ENCODE results near the gene CHTF18.

Gene CHTF18

GRCh38 chr16:760545-761343 lies 27.7 kb upstream of the CHTF18 start, which contains the start of gene MSLN:
MSLN (plus strand) TSS chr16:760734; CDS start chr16:762681, 1,947 bp downstream.
- DNase-seq (ENCODE audit: low read depth) = no peak

- no peak for DNase-seq (ENCODE audit: low read depth)
These were observed 26.6 kb upstream of the CHTF18 start for GRCh38 chr16:761625-762513.

GRCh38 chr16:762595-763268 lies 25.7 kb upstream of the CHTF18 start:
- no peak for DNase-seq (ENCODE audit: low read depth)

DNA sequence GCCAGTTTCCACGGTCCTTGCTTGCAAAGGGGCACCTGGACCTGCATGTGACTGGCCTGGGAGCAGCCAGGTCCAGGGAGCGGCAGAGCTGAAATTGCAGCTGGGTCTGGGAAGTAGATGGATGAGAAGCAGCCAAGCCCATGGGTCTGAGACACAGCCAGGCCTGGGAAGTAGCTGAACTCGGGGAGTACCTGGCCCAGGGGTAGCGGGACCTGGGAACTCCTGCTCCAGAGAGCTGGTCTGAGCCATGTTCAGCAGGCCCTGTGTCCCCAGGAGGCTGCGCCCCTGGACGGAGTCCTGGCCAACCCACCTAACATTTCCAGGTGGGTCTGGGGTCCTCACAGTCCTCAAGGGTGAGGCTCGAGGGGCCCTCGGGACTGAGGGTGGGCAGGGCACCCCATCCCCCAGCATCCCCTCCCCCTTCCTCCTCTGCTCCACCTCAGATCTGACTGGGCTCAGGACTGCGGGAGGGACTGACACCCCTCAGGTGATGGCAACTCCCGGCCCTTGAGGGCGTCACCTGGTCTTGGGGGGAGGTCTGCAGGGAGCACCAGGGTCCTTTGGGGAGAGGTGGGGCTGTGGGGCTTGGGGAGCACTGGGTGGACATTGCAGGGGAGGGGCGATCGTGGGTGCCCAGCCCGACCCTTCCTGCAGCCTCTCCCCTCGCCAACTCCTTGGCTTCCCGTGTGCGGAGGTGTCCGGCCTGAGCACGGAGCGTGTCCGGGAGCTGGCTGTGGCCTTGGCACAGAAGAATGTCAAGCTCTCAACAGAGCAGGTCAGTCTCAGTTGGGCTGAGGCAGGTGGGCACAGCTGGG lies 24.8 kb upstream of the CHTF18 start:
- DNase-seq (ENCODE audit: low read depth) = no peak

- no peak for DNase-seq (ENCODE audit: low read depth)
These were observed 24.2 kb upstream of the CHTF18 start for GRCh38 chr16:764184-764750.

DNA sequence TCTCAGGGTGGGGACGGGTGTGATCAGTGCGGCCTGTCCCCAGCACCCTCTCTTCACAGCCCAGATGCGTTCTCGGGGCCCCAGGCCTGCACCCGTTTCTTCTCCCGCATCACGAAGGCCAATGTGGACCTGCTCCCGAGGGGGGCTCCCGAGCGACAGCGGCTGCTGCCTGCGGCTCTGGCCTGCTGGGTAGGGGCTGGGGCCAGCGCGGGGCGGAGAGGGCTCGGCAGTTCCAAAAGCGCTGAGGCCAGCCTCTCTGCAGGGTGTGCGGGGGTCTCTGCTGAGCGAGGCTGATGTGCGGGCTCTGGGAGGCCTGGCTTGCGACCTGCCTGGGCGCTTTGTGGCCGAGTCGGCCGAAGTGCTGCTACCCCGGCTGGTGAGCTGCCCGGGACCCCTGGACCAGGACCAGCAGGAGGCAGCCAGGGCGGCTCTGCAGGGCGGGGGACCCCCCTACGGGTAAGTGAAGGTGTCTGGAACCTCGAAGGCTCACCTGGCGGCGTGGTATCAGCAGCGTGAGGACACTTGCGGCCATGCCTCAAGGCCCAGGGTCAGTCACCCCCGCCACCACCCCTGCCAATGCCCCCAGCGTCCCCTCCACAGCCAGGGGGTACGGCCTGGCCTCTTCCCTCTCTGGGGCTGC lies 23.5 kb upstream of the CHTF18 start:
- DNase-seq (ENCODE audit: low read depth) = no peak

- no peak for DNase-seq (ENCODE audit: low read depth)
These were observed 22.9 kb upstream of the CHTF18 start for GRCh38 chr16:765488-765865.

DNA sequence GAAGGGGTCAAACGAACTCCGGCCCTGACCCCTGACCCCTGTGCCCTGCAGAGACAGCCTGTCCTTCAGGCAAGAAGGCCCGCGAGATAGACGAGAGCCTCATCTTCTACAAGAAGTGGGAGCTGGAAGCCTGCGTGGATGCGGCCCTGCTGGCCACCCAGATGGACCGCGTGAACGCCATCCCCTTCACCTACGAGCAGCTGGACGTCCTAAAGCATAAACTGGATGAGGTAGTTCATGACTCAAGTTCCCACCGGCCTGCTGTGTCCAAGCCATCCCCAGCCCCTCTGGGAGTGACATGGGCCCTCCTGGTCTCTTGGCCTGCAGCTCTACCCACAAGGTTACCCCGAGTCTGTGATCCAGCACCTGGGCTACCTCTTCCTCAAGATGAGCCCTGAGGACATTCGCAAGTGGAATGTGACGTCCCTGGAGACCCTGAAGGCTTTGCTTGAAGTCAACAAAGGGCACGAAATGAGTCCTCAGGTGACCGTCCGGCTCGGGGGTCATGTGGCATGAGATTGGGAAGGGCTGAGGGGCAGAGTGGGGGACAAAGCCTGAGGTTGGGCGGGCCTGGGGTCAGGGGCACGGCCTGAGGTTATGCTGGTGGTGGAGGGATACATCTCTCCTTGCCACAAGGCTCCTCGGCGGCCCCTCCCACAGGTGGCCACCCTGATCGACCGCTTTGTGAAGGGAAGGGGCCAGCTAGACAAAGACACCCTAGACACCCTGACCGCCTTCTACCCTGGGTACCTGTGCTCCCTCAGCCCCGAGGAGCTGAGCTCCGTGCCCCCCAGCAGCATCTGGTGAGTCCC lies 22.2 kb upstream of the CHTF18 start:
- DNase-seq (ENCODE audit: low read depth) = no peak

DNA sequence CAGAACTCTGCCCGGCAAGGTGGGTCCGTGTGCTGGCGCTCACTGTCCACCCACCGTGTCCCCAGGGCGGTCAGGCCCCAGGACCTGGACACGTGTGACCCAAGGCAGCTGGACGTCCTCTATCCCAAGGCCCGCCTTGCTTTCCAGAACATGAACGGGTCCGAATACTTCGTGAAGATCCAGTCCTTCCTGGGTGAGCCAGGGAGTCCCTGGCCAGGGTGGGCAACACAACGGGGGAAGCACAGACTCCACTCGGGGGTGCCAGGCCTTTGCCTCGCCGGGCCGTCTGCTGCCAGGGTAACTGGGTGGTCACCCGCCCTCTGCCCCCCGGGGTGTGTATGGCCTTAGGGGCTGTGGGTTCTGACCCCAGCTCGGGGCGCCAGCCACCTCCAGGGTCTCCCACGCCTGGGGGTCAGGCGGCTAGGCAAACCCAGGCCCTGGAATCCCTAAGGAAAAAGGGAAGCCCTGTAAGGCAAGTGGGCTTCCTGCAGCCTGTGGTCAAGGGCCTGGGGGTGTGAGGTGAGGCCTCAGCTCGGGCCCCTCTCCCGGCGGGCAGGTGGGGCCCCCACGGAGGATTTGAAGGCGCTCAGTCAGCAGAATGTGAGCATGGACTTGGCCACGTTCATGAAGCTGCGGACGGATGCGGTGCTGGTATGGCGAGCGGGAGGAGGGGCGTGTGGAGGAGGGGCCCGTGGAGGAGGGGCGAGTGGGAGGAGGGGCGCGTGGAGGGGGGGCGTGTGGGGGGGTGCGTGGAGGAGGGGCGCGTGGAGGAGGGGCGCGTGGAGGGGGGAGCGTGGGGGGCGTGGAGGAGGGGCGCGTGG lies 21.4 kb upstream of the CHTF18 start:
- no peak for DNase-seq (ENCODE audit: low read depth)

DNA sequence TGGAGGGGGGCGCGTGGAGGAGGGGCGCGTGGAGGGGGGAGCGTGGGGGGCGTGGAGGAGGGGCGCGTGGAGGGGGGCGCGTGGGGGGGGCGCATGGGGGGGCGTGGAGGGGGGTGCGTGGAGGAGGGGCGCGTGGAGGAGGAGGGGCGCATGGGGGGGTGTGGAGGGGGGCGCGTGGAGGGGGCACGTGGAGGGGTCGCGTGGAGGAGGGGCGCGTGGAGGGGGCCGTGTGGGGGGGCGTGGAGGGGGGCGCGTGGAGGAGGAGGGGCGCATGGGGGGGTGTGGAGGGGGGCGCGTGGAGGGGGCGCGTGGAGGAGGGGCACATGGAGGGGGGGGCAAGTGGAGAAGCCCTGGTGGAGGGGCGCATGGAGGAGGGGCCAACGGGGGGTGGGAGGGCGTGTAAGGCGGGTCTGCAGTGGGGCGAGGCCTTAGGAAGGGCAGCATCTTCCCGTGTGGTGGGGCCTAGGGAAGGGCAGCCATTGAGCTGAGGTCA lies 20.6 kb upstream of the CHTF18 start:
- no peak for DNase-seq (ENCODE audit: low read depth)

- DNase-seq (ENCODE audit: low read depth) = no peak
These were observed 20.0 kb upstream of the CHTF18 start for GRCh38 chr16:768428-768827.

DNA sequence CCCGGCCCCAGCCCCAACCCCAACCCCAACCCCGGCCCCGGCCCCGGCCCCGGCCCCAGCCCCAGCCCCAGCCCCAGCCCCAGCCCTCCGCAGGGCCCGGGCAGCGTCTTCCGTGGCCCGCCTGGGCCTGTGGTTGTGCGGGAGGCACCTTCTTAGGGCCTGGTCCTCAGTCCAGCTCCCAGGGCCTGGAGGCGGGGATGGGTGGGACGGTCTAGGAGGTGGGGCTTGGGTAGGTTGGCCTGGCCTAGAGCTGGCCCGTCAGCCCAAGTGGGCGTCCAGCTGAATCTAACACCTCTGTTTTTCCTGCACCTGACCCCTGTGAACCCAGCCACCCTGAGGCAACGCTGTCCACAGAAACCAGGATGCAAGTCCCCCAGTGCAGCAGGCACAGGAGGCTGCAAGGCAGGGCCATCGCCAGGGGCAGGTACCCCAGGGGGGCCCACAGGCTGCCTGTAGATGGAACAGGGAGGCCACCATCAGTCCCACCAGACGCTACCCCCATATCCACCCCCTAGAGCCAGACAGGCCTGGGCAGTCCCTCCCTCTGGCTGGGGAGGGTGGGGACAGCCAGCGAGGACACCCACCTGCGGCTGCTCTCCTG lies 19.1 kb upstream of the CHTF18 start:
- DNase-seq (ENCODE audit: low read depth) = no peak

DNA sequence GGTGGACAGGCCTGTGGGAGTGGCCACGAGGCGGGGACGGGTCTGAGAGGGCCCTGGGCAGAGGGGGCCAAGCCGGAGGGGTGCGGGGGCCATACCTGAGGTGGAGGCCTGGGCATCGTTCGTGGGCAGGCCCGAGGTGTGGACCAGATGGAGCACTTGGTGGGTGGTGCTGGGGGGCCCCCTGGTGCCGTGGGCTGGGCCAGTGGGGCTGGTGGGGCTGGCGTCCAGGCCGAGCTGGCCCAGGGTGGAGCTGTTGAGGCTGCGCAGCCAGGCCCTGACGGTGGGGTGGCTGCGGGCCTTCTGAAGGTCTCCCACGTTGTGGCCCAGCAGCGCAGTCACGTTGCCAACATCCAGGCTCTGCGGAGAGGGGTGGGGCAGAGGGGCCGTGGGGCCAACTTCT lies 18.5 kb upstream of the CHTF18 start:
- DNase-seq (ENCODE audit: low read depth) = no peak

GRCh38 chr16:770411-770810 lies 18.0 kb upstream of the CHTF18 start:
- no peak for DNase-seq (ENCODE audit: low read depth)

- DNase-seq (ENCODE audit: low read depth) = no peak
These were observed 15.5 kb upstream of the CHTF18 start for GRCh38 chr16:772959-773358.

DNA sequence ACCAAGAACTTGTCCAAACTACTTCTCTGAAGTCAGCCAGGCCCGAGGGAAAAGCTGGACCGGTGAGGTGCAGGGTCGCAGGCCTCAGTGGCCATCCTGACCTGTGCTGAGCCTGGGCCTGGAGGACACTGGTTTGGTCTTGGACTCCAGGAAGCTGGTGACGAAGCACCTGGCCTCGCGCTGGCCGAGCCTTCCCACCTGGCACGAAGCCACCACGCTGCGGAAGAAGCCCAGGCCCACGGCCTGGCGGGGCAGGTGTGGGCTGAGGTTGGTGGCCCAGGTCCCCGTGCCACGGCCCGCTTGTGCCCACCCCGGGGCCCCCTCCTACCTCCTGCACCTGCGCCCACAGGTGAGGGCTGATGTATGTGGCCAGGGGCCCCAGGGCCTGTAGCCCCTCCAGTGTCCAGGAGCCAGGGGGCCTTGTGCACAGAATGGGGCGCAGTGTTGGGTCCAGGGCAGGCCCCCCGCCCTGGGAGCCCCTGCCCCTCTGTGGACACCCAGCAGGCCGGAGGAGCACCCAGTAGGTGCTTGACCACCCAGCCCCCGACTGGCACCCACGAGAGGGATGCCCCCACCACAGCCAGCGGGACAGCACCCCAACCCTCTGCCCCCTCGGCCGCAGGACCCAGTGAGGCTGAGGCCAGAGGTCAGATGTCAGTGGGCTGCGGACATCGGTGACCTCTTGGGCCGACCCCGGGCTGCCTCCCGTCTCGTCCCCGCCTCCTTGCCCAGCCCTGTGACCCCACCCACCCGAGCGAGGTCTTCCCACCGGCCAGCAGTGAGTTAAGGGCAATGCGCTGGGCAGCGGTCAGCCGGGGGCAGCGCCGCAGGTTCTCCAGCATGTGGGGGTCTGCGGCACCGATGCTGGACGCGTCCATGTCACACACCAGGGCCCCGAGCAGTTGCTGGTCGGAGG lies 14.1 kb upstream of the CHTF18 start:
- DNase-seq (ENCODE audit: low read depth) = no peak

GRCh38 chr16:775236-775796 lies 13.1 kb upstream of the CHTF18 start:
- no peak for DNase-seq (ENCODE audit: low read depth)
